HG03175 (cell line): ENCODE data around the gene AMOTL2.

Experiments
- ATAC-seq: cut with Tn5 transposase; IDR thresholded peaks from one replicate; pipeline ENCODE4 v1.9.1; 2021; ENCODE audit warnings: mild to moderate bottlenecking, moderate library complexity; ENCODE audit not compliant: unreplicated experiment

AMOTL2 gene

DNA sequence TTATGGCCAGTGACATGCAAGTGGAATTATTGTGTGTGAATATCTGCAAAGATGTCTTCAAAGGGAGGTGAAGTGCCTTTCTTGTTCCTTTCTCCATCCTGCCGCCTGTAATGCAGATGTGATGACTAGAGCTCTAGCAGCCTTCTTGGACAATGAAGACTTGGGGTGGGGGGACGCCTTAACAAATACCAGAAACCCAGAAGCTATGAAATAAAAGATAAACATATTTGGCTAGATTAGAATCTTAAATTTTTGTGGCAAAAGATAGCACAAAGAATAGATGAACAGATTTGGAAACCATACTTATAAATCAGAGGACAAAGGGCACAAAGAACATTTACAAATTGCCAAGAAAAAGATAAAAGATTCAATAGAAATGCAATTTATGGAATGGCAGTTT, 56.1 kb downstream of the AMOTL2 start:
- ATAC-seq, result no peak

DNA sequence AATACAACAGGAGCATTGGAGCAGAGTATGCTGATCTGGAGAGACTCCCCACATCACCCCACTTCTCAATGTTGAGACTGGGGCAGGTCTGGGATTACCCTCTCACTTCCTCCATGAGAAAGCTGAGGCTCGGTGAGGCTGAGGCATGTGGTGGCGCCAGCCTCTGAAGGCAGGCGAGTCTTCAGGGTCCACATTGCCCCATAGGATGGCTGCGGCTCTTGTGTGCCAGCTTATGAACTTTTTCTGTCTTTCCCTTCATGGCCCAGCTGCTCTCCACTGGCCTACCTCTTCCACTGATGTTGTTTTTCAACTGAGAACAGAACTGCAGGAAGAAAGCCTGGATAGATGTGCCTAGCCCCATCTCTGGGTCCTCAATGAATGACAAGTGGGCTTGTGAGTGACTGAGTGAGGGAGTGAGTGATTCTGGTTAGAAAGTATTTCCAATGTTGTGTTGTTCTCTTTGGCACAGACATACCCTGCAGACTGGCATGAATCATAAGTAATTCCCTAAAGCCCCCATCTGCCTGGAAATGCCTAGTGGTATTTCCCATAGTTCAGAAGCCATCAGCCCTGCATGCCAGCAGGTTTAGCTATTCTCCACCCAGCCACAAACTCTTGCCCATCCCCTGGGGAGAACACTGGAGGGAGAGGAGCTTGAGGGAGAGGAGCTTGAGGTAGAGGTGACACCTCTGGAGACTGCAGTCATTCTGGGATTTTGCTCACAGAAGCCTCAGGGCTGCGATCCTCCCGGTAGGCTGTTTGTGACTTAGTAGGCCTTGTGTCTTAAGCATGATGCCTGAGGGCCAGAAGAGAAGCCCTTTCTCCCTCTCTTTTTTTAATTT, 56.9 kb downstream of the AMOTL2 start:
- no peak for ATAC-seq

DNA sequence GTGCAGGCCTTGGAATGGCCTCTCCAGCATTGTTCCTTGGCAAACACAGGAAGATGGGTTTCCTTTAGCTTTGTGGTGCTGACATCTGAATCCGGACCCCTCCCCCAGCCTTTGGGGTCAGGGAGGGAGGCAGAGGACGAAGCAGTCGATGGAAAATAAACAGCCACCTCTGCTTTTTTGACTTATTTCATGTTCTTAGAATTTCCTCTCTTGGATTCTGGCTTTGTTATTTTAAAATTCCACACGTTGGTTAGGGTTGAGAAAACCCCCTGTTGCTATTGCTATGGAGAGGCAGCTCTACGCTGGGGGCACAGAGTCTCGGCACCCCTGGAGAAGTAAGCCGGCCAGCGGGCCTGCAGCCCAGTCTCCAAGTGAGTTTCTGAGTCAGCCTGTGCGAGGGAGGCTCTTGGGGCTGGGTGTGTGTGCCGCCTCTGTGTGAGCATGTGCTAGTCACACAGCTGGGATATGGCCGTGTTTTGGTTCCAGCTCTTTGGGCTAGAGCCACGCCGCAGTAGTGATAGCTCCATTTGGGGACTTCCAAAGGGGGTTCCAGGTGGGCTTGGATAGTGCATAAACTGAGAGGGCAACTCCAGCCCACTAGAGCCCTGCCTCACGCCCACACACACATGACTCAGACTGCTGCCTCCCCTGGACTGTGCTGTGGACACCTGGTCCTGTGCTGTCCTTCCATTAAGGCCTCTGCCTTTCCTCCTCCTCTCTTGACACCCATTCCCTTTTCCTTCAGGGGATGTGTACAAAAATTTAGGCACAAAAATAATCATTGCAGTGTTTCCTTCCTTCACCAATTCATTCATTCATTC, 58.8 kb downstream of the AMOTL2 start:
- no peak for ATAC-seq

DNA sequence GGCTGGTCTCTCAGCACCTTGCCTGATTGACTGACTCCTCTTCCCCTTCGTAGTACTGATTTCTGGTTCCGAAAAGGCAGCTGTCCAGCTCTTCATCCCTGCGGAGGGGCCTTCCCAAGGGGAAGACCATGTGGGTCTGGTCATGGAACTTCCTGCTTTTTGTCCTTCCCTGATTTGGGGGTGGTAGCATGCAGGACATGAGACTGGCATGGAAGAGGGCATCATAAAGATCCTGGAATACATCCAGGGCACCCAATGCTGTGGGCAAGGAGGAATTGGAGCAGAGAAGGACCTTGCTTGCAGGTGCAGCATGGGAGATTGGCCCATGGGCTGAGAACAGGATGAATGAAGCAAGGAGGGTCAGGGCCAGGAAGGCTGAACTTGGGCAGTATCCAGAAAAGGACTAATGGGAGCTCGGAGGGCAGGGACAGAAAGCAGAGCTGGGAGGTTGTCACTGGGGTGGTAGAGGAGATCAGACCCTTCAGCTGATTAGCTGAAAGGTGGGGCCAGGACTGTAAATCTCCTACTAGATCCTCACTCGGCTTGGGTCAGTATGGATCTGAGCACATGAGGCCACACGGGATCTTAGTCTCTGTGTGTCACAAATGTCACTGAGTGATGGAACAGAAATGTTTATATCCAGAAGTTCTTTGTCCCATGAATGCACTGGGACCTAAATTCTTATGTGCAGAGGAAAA, 59.5 kb downstream of the AMOTL2 start:
- ATAC-seq, result no peak

DNA sequence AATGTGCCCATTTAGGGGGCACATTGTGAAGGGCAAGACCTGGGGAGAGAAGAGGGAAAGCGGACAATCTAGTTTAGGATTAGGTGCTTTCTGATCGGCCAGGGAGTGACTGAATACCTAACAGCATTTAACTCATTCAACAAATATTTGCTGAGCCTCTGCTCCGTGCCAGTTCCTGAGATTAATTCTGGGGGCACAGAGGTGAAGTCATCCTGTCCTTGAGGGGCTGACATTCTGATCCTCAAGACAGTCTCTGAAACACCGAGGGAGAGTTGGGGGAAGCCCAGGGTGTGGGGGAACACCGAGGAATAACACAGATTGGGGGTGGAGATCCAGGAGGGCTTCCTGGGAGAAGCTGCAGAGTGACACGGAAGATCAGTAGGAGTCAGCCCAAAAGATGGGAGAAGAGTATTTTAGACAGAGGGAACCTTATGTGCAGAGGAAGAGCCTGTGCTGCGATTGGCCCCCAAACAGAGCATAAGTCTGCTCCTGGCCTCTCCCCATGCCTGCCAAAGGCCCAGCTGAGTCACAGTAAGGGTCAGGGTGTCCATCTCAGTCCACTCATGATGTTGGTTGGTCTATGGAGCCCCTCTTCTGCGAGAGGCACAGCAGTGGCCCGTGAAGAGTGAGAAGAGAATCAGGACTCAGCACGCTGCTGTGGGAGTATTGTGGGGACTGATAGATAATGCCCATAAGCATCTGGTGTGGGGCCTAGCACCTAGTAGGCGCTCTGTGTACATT, 60.2 kb downstream of the AMOTL2 start:
- ATAC-seq, result no peak

DNA sequence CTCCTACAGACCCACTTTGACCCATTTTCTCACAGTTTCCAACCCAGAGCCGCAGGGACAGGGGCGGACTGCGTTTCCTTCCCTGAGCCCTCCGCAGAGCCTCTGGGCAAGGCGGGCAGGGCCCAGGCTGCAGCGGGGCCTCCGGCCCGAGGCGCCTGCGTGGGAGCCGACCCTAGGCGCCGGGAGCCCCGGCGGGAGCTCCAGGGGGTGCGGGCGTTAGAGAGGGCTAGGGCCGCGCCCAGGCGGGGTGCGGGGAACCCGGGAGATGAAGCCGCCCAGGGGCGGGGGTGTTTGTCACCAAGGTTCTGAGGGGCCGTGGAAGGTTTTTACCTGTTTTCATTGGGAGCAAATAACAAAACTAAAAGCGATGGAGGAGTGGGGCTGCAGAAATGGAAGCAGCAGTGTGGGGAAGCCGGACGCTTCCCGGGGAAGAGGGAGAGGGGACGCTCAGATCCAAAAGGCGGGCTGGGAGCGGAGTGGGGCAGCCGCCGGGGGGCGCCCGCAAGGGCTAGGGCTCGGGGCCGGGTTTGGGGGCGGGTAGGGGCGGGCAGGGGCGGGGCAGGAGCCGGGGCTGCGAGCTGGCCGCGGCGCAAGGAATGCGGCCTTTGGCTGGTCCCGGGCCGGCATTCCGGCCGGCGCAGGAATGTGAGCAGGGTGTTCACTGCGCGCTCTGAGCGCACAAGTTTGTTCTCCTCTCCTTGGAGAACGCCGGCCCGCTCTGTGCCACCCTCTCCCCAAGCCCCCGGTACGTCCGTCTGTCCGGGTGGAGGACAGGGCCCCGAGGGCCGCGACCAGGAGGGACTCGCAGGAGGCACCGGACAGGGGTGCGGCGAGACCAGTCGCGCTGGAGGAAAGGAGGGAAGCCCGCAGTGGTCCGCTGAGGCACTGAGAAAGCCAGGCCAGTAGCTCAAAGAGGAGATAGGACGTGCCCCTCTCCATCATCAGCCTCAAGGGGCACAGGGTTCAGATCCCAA, 61.1 kb downstream of the AMOTL2 start:
- no peak for ATAC-seq

DNA sequence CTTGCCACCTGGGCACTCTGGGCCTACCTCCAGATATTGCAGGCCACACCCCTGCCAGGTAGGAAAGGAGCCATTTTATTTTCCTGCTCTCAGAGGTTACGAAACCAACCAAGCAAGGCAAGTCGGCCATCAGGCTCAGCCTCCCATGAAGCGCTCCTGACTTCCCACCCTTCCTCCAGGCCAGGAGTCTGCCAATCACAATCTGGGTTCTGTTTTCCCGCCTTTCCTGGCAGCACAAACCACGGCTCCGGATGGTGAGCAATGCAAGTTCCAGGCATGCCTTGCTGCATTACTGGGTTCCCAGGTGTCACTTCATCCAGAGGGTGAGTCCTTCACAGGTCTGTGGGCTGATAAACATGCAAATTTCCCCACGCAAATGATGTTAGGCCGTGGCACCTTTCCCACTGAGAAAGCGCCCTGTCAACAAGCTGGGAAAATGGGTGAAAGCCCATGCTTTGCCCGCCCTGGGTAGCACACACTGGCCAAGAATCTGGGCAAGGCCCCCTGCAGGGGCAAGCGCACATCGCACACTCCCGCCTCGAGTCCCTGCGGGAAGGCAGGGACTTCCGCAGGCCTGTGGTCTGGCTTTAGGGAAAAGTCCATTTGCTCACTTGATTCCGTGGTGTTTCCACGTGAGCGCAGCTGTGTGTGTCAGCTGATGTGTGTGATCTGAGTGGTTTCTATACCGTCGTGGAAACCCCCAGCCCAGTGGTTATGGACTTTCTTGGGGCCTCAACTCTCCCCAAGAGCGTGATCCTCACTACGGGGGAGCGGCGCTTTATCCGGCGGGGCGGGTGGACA, 62.0 kb downstream of the AMOTL2 start:
- no peak for ATAC-seq

DNA sequence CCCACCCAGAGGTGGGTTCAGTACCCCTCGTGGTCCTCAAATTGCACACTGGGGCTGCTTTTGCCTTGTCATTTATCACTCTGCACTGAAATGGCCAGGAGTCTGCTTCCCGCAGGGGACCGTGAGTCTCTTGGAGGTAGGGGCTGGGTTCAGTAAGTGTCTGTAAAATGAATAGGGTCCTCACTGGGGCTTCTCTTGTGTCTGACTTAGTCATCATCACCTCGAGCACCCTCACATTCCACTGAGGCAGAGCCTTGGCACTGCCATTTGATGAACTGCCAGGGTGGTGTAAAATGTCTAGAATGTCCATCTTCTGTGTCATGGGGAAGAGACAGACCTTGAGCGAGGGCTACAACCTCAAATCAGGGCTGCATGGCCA, 62.6 kb downstream of the AMOTL2 start:
- no peak for ATAC-seq

DNA sequence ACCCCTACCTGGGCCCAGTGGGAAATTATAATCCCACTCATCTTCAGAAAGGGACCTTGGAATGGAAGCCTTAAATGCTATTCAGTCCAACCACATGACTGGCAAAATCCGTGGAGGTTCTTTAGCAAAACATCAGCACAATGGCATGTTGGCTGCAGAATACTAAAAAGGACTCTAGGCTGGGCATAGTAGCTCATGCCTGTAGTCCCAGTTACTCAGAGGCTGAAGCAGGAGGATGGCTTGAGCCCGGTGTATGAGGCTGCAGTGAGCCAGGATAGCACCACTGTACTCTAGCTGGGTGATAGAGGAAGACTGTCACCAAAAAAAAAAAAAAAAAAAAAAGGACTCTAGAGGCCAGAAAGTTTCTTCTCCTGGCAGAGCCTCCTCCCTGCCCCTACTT, 63.0 kb downstream of the AMOTL2 start:
- ATAC-seq, result no peak

DNA sequence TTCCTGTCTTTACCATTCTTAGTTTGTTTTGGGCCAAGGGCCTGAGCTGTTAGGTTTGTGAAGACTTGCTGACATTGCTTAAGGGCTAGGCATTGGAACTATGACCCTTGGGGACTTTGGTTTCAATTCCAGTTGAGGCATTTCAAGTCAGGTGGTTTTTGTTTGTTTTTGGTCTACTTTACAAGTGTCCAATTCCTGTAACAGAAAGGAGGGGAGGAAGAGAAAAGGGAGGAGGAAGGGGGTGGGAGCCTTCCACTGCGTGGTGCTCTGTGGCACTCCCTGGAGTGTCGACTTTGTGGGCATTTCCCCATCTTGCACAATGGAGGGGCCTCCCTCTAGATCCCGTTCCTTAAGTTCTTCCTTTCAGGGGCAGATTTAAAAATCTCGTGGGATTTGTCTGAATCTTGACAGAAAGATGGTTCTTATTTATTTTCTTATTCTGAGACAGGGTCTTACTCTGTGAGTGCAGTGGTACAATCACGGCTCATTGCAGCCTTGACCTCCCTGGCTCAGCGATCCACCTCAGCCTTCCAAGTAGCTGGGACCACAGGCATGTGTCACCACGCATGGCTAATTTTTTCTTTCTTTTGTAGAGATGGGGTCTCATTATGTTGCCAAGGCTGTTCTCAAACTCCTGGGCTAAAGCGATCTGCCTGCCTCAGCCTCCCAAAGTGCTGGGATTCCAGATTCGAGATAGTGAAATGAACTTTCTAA, 64.1 kb downstream of the AMOTL2 start:
- no peak for ATAC-seq

DNA sequence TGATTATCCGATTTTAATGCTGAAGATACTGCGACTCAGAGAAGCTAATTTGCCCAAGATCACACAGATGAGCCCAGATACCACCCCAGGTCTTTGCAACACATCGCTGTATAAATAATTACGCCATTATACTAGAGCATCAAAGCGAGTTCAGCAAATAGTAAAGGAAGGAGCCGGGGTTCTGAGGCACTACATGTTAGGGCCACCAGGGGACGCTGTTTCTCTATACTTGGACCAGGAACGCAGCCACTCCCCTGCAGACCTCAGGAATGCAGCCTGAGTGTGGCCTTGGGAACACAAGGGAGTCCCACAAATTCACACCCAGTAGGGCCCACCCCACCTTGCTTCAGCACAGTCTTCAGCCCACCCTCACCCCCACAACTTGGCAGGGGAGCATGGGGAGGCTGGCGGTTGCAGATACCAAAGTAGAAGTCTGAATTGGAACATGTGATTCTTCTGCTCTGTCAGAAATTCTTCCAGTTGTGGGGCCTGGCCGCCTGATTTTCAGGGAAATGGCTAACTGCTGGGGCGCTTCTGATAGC, 65.8 kb downstream of the AMOTL2 start:
- peak; percentile 76 for ATAC-seq

DNA sequence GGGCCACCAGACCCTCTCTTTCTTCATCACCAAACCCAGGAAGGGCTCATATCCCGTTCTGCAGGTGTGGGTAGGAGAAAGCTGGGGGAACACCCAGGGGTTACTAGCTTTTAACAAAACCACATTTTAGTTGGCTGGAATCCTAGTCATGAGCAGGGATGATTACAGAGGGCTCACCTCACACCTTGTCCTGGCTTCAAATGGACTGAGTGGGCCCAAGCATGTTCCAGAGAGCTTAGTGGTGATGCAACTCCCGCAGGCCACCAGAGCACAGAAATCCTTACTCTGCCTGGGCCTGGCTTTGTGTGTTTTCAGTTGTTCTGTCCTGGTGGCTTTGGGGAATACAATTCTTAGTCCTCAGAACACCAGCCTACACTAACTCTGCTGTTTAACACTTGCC, 66.8 kb downstream of the AMOTL2 start:
- no peak for ATAC-seq

DNA sequence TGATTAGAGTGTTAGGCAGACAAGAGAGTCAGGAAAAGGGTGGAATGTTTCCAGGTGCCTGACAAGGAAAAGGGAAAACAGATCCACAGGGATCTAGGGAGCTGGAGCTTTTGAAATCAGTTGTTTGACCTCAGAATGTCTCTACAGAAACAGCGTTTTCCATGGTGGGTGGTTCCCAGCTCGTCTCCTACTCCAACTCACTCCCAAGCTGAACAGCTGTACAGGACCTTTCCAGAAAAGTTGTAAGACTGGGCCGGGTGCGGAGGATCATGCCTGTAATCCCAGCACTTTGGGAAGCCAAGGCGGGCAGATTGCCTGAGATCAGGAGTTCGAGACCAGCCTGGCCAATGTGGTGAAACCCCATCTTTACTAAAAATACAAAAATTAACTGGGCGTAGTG, 67.9 kb downstream of the AMOTL2 start:
- ATAC-seq, result no peak
